K562 (cell line): ENCODE measurements around the gene MASTL. TPM values are rescaled to one million over a fixed set of nuclear protein-coding genes. Genes with fewer than 3 reads are reported as not detected.

Source experiments
- BDP1 ChIP-seq: IDR thresholded peaks from 3 replicates; pipeline ENCODE4 v1.6.1; 2011; ENCODE audit not compliant: insufficient read length, insufficient read depth
- BRCA1 ChIP-seq, 2 experiments: fragments of 450-650 bp in 1 of 2; sonication (generic) in 1 of 2; formaldehyde crosslinking in 1 of 2; IDR thresholded peaks; 2 replicates each; pipeline versions ENCODE4 v1.5.0 to v1.6.1; 2017 to 2020; ENCODE audit warnings: mild to moderate bottlenecking in 1 of 2, missing genetic modification reagents in 1 of 2
- C11orf30 ChIP-seq: fragments of 450-650 bp; IDR thresholded peaks from 2 replicates; pipeline ENCODE4 v1.6.1; 2016; ENCODE audit warnings: low read depth, mild to moderate bottlenecking
- CHD1 ChIP-seq: fragments of 200-600 bp; sonication (generic); IDR thresholded peaks from one replicate; pipeline ENCODE4 v1.6.1; 2012; ENCODE audit warnings: mild to moderate bottlenecking, moderate library complexity, low read length, inconsistent platforms
- COPS2 ChIP-seq: fragments of 450-650 bp; conservative IDR thresholded peaks from 2 replicates; pipeline ENCODE4 v1.6.1; 2016; ENCODE audit warnings: mild to moderate bottlenecking, moderate library complexity
- ESRRB ChIP-seq: fragments of 250-450 bp; sonication (Bioruptor Pico); IDR thresholded peaks from 2 replicates; pipeline ENCODE4 v1.5.0; 2020; ENCODE audit warnings: mild to moderate bottlenecking, moderate library complexity, borderline replicate concordance
- FOXJ3 ChIP-seq: sonication (generic); formaldehyde crosslinking; IDR thresholded peaks from 2 replicates; pipeline ENCODE4 v1.4.0; 2020; ENCODE audit warnings: mild to moderate bottlenecking, missing genetic modification reagents
- MNT ChIP-seq, 2 experiments: fragments of 450-650 bp; conservative IDR thresholded peaks; 2 replicates each; pipeline ENCODE4 v1.6.1; 2017; ENCODE audit warnings: mild to moderate bottlenecking in 2 of 2, moderate library complexity in 2 of 2
- NELFE ChIP-seq: IDR thresholded peaks from 2 replicates; pipeline ENCODE4 v1.6.1; 2011; ENCODE audit warnings: mild to moderate bottlenecking; ENCODE audit not compliant: insufficient read depth, insufficient read length
- ZNF239 ChIP-seq: fragments of 250-450 bp; sonication (Bioruptor Pico); IDR thresholded peaks from 2 replicates; pipeline ENCODE4 v1.4.0; 2020; ENCODE audit warnings: mild to moderate bottlenecking
- ZNF668 ChIP-seq: fragments of 250-450 bp; sonication (Bioruptor Pico); IDR thresholded peaks from 2 replicates; pipeline ENCODE4 v1.8.0; 2022; ENCODE audit warnings: mild to moderate bottlenecking, inconsistent platforms
- ZNF696 ChIP-seq: fragments of 250-450 bp; sonication (Bioruptor Pico); conservative IDR thresholded peaks from 2 replicates; pipeline ENCODE4 v1.4.0; 2020; ENCODE audit warnings: mild to moderate bottlenecking, moderate library complexity
- ZNF740 ChIP-seq, 3 experiments: fragments of 200-800 bp in 1 of 3; sonication (Bioruptor generic) in 1 of 3; sonication (generic) in 1 of 3; formaldehyde crosslinking in 1 of 3; IDR thresholded peaks; 2 replicates each; pipeline versions ENCODE4 v1.6.1 to v1.8.0; 2016 to 2022; ENCODE audit warnings: mild to moderate bottlenecking in 2 of 3, missing compliant biosample characterization in 2 of 3, missing genetic modification characterization in 2 of 3, missing genetic modification reagents in 1 of 3
- polyA plus RNA-seq, 8 experiments: library from polyadenylated mRNA; depleted of rRNA in 4 of 8; stranded (reverse) in 5 of 8; unstranded in 3 of 8; fragments of >200 nt; fragmentation: Nextera tagmentation in 2 of 8; fragmentation: Illumina TruSeq in 1 of 8; extraction: Ambion mirVana in 2 of 8; extraction: Trizol in 1 of 8; gene quantifications; 2 replicates each; pipeline versions ENCODE4 v1.2.1 to v1.2.3, GENCODE V29; 2011 to 2014; ENCODE audit warnings: inconsistent platforms in 1 of 8, missing spikeins in 1 of 8
- total RNA-seq, 7 experiments: library from RNA; depleted of rRNA in 6 of 7; stranded (reverse); fragments of >200 nt in 6 of 7; fragmentation: Illumina TruSeq in 2 of 7; extraction: Trizol in 2 of 7; gene quantifications; 2 replicates each; pipeline versions ENCODE4 v1.2.1 to v1.2.3, GENCODE V29; 2011 to 2021; ENCODE audit warnings: low replicate concordance in 1 of 7
- TF ChIP-seq, protein P1 (sequence below): fragments of 250-450 bp; sonication (Bioruptor Pico); IDR thresholded peaks from 2 replicates; pipeline ENCODE4 v1.8.0; 2022; ENCODE audit warnings: inconsistent platforms
- TF ChIP-seq, protein P2 (sequence below): sonication (generic); formaldehyde crosslinking; IDR thresholded peaks from 2 replicates; pipeline ENCODE4 v1.8.0; 2022; ENCODE audit warnings: mild to moderate bottlenecking, missing genetic modification reagents
- TF ChIP-seq, protein P3 (sequence below): fragments of 450-650 bp; IDR thresholded peaks from 2 replicates; pipeline ENCODE4 v1.6.1; 2017; ENCODE audit warnings: mild to moderate bottlenecking, moderate library complexity

The MASTL gene
- total and polyA plus RNA-seq, 9 of the 15 experiments (the other 6 are each of a cell fraction or from before 2014, with no cell fraction given) = 6.8 to 29.9 (median 23.1) TPM

GRCh38 chr10:27155066-27155754 is at the start of gene MASTL (continued):
- 0 out of 2 replicates have a peak, but pooled peaks have one; percentile 41 for TF ChIP-seq ZNF740 (CRISPR knock-in tag; IDR thresholded peaks at IDR 0.05)
- no peak for TF ChIP-seq ZNF740 (tag; IDR thresholded peaks at IDR 0.05)
- TF ChIP-seq C11orf30 = peak; percentile 73
- TF ChIP-seq FOXJ3 (CRISPR knock-in tag) = no peak
- no peak for TF ChIP-seq ZNF668 (CRISPR knock-in tag)
- TF ChIP-seq BDP1 = no peak
- TF ChIP-seq, protein P1, sequence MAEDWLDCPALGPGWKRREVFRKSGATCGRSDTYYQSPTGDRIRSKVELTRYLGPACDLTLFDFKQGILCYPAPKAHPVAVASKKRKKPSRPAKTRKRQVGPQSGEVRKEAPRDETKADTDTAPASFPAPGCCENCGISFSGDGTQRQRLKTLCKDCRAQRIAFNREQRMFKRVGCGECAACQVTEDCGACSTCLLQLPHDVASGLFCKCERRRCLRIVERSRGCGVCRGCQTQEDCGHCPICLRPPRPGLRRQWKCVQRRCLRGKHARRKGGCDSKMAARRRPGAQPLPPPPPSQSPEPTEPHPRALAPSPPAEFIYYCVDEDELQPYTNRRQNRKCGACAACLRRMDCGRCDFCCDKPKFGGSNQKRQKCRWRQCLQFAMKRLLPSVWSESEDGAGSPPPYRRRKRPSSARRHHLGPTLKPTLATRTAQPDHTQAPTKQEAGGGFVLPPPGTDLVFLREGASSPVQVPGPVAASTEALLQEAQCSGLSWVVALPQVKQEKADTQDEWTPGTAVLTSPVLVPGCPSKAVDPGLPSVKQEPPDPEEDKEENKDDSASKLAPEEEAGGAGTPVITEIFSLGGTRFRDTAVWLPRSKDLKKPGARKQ (CRISPR knock-in tag) = no peak
- no peak for TF ChIP-seq BRCA1 (IDR thresholded peaks at IDR 0.05)
- no peak for TF ChIP-seq BRCA1 (CRISPR knock-in tag; IDR thresholded peaks at IDR 0.05)
- TF ChIP-seq, protein P2, sequence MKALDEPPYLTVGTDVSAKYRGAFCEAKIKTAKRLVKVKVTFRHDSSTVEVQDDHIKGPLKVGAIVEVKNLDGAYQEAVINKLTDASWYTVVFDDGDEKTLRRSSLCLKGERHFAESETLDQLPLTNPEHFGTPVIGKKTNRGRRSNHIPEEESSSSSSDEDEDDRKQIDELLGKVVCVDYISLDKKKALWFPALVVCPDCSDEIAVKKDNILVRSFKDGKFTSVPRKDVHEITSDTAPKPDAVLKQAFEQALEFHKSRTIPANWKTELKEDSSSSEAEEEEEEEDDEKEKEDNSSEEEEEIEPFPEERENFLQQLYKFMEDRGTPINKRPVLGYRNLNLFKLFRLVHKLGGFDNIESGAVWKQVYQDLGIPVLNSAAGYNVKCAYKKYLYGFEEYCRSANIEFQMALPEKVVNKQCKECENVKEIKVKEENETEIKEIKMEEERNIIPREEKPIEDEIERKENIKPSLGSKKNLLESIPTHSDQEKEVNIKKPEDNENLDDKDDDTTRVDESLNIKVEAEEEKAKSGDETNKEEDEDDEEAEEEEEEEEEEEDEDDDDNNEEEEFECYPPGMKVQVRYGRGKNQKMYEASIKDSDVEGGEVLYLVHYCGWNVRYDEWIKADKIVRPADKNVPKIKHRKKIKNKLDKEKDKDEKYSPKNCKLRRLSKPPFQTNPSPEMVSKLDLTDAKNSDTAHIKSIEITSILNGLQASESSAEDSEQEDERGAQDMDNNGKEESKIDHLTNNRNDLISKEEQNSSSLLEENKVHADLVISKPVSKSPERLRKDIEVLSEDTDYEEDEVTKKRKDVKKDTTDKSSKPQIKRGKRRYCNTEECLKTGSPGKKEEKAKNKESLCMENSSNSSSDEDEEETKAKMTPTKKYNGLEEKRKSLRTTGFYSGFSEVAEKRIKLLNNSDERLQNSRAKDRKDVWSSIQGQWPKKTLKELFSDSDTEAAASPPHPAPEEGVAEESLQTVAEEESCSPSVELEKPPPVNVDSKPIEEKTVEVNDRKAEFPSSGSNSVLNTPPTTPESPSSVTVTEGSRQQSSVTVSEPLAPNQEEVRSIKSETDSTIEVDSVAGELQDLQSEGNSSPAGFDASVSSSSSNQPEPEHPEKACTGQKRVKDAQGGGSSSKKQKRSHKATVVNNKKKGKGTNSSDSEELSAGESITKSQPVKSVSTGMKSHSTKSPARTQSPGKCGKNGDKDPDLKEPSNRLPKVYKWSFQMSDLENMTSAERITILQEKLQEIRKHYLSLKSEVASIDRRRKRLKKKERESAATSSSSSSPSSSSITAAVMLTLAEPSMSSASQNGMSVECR (CRISPR knock-in tag) = peak; percentile 90
- no peak for TF ChIP-seq ZNF239 (CRISPR knock-in tag)
- peak; percentile 52 for TF ChIP-seq CHD1
- peak; percentile 70 to 79 for TF ChIP-seq MNT (conservative IDR thresholded peaks at IDR 0.05)
- TF ChIP-seq ESRRB (CRISPR knock-in tag) = no peak
- no peak for TF ChIP-seq COPS2
- TF ChIP-seq NELFE = no peak
- TF ChIP-seq ZNF696 (CRISPR knock-in tag) = no peak
- TF ChIP-seq, protein P3, sequence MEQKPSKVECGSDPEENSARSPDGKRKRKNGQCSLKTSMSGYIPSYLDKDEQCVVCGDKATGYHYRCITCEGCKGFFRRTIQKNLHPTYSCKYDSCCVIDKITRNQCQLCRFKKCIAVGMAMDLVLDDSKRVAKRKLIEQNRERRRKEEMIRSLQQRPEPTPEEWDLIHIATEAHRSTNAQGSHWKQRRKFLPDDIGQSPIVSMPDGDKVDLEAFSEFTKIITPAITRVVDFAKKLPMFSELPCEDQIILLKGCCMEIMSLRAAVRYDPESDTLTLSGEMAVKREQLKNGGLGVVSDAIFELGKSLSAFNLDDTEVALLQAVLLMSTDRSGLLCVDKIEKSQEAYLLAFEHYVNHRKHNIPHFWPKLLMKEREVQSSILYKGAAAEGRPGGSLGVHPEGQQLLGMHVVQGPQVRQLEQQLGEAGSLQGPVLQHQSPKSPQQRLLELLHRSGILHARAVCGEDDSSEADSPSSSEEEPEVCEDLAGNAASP = no peak
